ENCODE measurements around the gene NR1H2. TPM values are rescaled to one million over a fixed set of nuclear protein-coding genes. Genes with fewer than 3 reads are reported as not detected.

NR1H2 gene
- total and polyA plus RNA-seq, 10 donors, result 53.1 to 96.0 (median 74.0) TPM

- Histone ChIP-seq H3K36me3 (peaks cover 0 to 22% (median 0%) of the 10 kb centered on the region in 6 donors), H3K27me3 (replicated peaks in 1 of 7) (peaks cover 0 to 59% (median 9%) of the 10 kb centered on the region in 7 donors), H3K4me1 (peaks cover 0 to 86% (median 44%) of the 10 kb centered on the region in 6 donors), H3K4me3 (peak within 1 kb of the TSS; percentile 28 to 81 (median 48)), H3K27ac (peak within 1 kb of the TSS; percentile 17 to 93 (median 66)), H3K9me3 (no peaks in the 10 kb centered on the region)
- intact Hi-C loops (cut with DNase I; ENCODE audit: low total_unique reads), result loop anchor here (10.0 kb wide), 1 partner anchor 54 kb away; the partner anchor contains the start of gene NAPSA
- peak; percentile 72 to 79 (median 74) for TF ChIP-seq POLR2AphosphoS5 (IDR thresholded peaks at IDR 0.05)
- TF ChIP-seq CTCF (IDR thresholded peaks at IDR 0.05 in 8 of 11, conservative IDR thresholded peaks at IDR 0.05 in 3 of 11), result no peak
- TF ChIP-seq POLR2A (IDR thresholded peaks at IDR 0.05), result peak in 1 of 3 donors; percentile 31
- WGBS, 5 donors, result 19 to 36% (median 27%) methylated on average over 28 to 34 of the region's 34 CpGs
- peak; percentile 87 for DNase-seq
Measured at GRCh38 chr19:50418176-50419021, 42.1 kb downstream of the NR1H2 start, which contains the start of gene SPIB. SPIB (plus strand) TSS chr19:50418938; CDS start chr19:50418963, 25 bp downstream.

GRCh38 chr19:50419022-50419579 is 42.8 kb downstream of the NR1H2 start:
- Histone ChIP-seq H3K27me3 (replicated peaks in 1 of 7) (peaks cover 0 to 59% (median 9%) of the 10 kb centered on the region in 7 donors), H3K36me3 (peaks cover 0 to 23% (median 0%) of the 10 kb centered on the region in 6 donors), H3K4me1 (peaks cover 0 to 86% (median 44%) of the 10 kb centered on the region in 6 donors), H3K4me3 (peak overlapping the region; percentile 28 to 81 (median 48)), H3K9me3 (no peaks in the 10 kb centered on the region), H3K27ac (peak overlapping the region in 6 of 8 donors; percentile 47 to 93 (median 84))
- TF ChIP-seq POLR2AphosphoS5 (IDR thresholded peaks at IDR 0.05), result no peak
- TF ChIP-seq POLR2A (IDR thresholded peaks at IDR 0.05), result no peak
- no peak for TF ChIP-seq CTCF (IDR thresholded peaks at IDR 0.05 in 8 of 11, conservative IDR thresholded peaks at IDR 0.05 in 3 of 11)
- intact Hi-C loops (cut with DNase I; ENCODE audit: low total_unique reads), result loop anchor here (10.0 kb wide), 1 partner anchor 54 kb away; the partner anchor contains the start of gene NAPSA
- DNase-seq, result no peak
- WGBS, 5 donors, result 9 to 15% (median 14%) methylated on average over 14 of the region's 14 CpGs

- WGBS, 5 donors, result 7 to 16% (median 13%) methylated on average over 7 to 8 of the region's 8 CpGs
- peak overlapping the region; percentile 17 to 93 (median 66) for H3K27ac ChIP-seq
- H3K9me3 ChIP-seq, result no peaks in the 10 kb centered on the region
- intact Hi-C loops (cut with DNase I; ENCODE audit: low total_unique reads), result loop anchor here (10.0 kb wide), 1 partner anchor 55 kb away; the partner anchor contains the start of gene NAPSA
- H3K27me3 ChIP-seq (replicated peaks in 1 of 7), result peaks cover 0 to 59% (median 9%) of the 10 kb centered on the region in 7 donors
- peaks cover 0 to 28% (median 0%) of the 10 kb centered on the region in 6 donors for H3K36me3 ChIP-seq
- peaks cover 0 to 81% (median 42%) of the 10 kb centered on the region in 6 donors for H3K4me1 ChIP-seq
- TF ChIP-seq POLR2AphosphoS5 (IDR thresholded peaks at IDR 0.05) (peak; percentile 64 to 75 (median 65)), CTCF (IDR thresholded peaks at IDR 0.05 in 8 of 11, conservative IDR thresholded peaks at IDR 0.05 in 3 of 11) (no peak), POLR2A (IDR thresholded peaks at IDR 0.05) (no peak)
- no peak for DNase-seq
- peak overlapping the region; percentile 28 to 81 (median 48) for H3K4me3 ChIP-seq
Measured at GRCh38 chr19:50419580-50420035, 43.4 kb downstream of the NR1H2 start.
